Measurements from ENCODE around the gene CDC42BPG. TPM values are rescaled to one million over a fixed set of nuclear protein-coding genes. Genes with fewer than 3 reads are reported as not detected.
"Not testable (repeated sequence)": the region's sequence is repeated elsewhere in the genome, so short reads cannot be mapped to it uniquely, and the experiment has no call there.

CDC42BPG gene
- polyA plus RNA-seq, 10 donors, result 0.48 to 2.8 (median 0.72) TPM

- no peak for DNase-seq
Measured at GRCh38 chr11:64851831-64852351, 7.4 kb upstream of the CDC42BPG start.

- peak in 1 of 3 donors; percentile 41 for DNase-seq
Measured at GRCh38 chr11:64850979-64851567, 6.6 kb upstream of the CDC42BPG start.

GRCh38 chr11:64849598-64850356 lies 5.3 kb upstream of the CDC42BPG start:
- peak in 1 of 3 donors; percentile 44 for DNase-seq

GRCh38 chr11:64848826-64849597 lies 4.6 kb upstream of the CDC42BPG start:
- no peak for DNase-seq

- no peak for DNase-seq
Measured at GRCh38 chr11:64848214-64848825, 3.9 kb upstream of the CDC42BPG start.

- peak; percentile 86 to 94 (median 91) for DNase-seq
Measured at GRCh38 chr11:64846998-64847666, 2.7 kb upstream of the CDC42BPG start.

GRCh38 chr11:64845776-64846129 lies 1.3 kb upstream of the CDC42BPG start:
- DNase-seq, result not testable (repeated sequence)

GRCh38 chr11:64845129-64845775 lies 799 bp upstream of the CDC42BPG start:
- DNase-seq, result no peak

GRCh38 chr11:64843686-64844329 lies 645 bp downstream of the CDC42BPG start:
- DNase-seq, result no peak

- no peak for DNase-seq
Measured at GRCh38 chr11:64842851-64843685, 1.4 kb downstream of the CDC42BPG start.

GRCh38 chr11:64842366-64842759 lies 2.1 kb downstream of the CDC42BPG start:
- no peak for DNase-seq

- DNase-seq, result no peak
Measured at GRCh38 chr11:64841592-64842365, 2.7 kb downstream of the CDC42BPG start.

GRCh38 chr11:64839887-64840782 lies 4.3 kb downstream of the CDC42BPG start:
- no peak for DNase-seq

- no peak for DNase-seq
Measured at GRCh38 chr11:64839335-64839734, 5.1 kb downstream of the CDC42BPG start.

GRCh38 chr11:64838600-64839334 lies 5.7 kb downstream of the CDC42BPG start:
- no peak for DNase-seq

GRCh38 chr11:64837887-64838351 lies 6.5 kb downstream of the CDC42BPG start:
- no peak for DNase-seq
